K562 (cell line): ENCODE data around the gene LTA4H. TPM values are rescaled to one million over a fixed set of nuclear protein-coding genes. Genes with fewer than 3 reads are reported as not detected.

Source experiments
- ATAC-seq: fragments of 200-7000 bp; cut with Tn5 transposase; 3 replicates; pipeline ENCODE4 v1.9.1; 2020; ENCODE audit warnings: moderate library complexity
- BruUV-seq: library from RNA; stranded (reverse); fragments of 400-500 nt; replicated peaks from 2 replicates; lab custom pipeline; 2021; lab: Mats Ljungman, UMichigan
- CTCF ChIA-PET: fragments of 300-600 bp; formaldehyde crosslinking; extraction: SDS; loops from one replicate; lab custom pipeline; 2021; ENCODE audit warnings: low intra/inter-chr PET ratio; lab: Yijun Ruan, JAX
- POLR2A ChIA-PET: fragments of 300-600, 350-650 bp; sonication (Branson Sonifier 250); formaldehyde crosslinking; extraction: SDS; loops from one replicate; lab custom pipeline; 2021; ENCODE audit warnings: antibody characterized with exemption, inconsistent platforms; lab: Yijun Ruan, JAX
- DNase-seq, 4 experiments: peaks; one replicate each; pipeline versions ENCODE4 v3.0.0 to v3.0.0-alpha.2; 2011 to 2018; ENCODE audit warnings: low spot score in 3 of 4, mixed read lengths in 3 of 4; ENCODE audit errors: extremely low read depth in 1 of 4
- FAIRE-seq: peaks from 2 replicates; lab custom pipeline; 2011; peaks lifted over from hg19 to GRCh38; lab: Jason Lieb, UNC
- H2AFZ ChIP-seq: 2 replicates; pipeline ENCODE4 v1.6.0; 2011; ENCODE audit warnings: low read depth, low read length, control low read depth, inconsistent platforms
- H3K27ac ChIP-seq: fragments of 200-600 bp; 3 replicates; pipeline ENCODE4 v1.8.0; 2011; ENCODE audit warnings: low read depth, mild to moderate bottlenecking, control low read depth, inconsistent platforms, low read length, moderate library complexity, mixed read lengths; ENCODE audit errors: extremely low read depth
- H3K27me3 ChIP-seq, 2 experiments: fragments of 300-600 bp in 1 of 2; 2 replicates in 1 of 2; 3 replicates in 1 of 2; pipeline versions ENCODE4 v1.6.0 to v1.8.0; 2011; ENCODE audit warnings: inconsistent platforms in 2 of 2, low read length in 2 of 2, mild to moderate bottlenecking in 1 of 2, mixed read lengths in 1 of 2, moderate library complexity in 1 of 2; ENCODE audit not compliant: control insufficient read depth in 2 of 2, insufficient read depth in 2 of 2
- H3K36me3 ChIP-seq: fragments of 300-600 bp; 3 replicates; pipeline ENCODE4 v1.8.0; 2011; ENCODE audit warnings: mild to moderate bottlenecking, low read length, inconsistent platforms; ENCODE audit not compliant: control insufficient read depth, insufficient read depth
- H3K4me1 ChIP-seq, 2 experiments: fragments of 200-600 bp in 1 of 2; replicated peaks in 1 of 2; 2 replicates in 1 of 2; 3 replicates in 1 of 2; pipeline versions ENCODE4 v1.5.1 to v1.8.0; 2011; ENCODE audit warnings: inconsistent platforms in 2 of 2, low read length in 2 of 2, mild to moderate bottlenecking in 1 of 2, mixed read lengths in 1 of 2, moderate library complexity in 1 of 2; ENCODE audit not compliant: control insufficient read depth in 2 of 2, insufficient read depth in 2 of 2
- H3K4me2 ChIP-seq: 2 replicates; pipeline ENCODE4 v1.6.1; 2011; ENCODE audit warnings: low read length, control low read depth, inconsistent platforms, mixed read lengths; ENCODE audit not compliant: insufficient read depth
- H3K4me3 ChIP-seq: fragments of 200-600 bp; sonication (generic), shearing (Covaris generic); 2 replicates; pipeline ENCODE4 v1.5.1; 2016; ENCODE audit warnings: control low read depth, inconsistent platforms
- H3K79me2 ChIP-seq: fragments of 200-600 bp; 3 replicates; pipeline ENCODE4 v1.8.0; 2011; ENCODE audit warnings: low read length, inconsistent platforms; ENCODE audit not compliant: control insufficient read depth, insufficient read depth
- H3K9ac ChIP-seq, 2 experiments: 2 replicates each; pipeline versions ENCODE4 v1.6.0 to v1.6.1; 2011; ENCODE audit warnings: low read depth in 2 of 2, low read length in 2 of 2, control low read depth in 1 of 2, inconsistent platforms in 1 of 2, mild to moderate bottlenecking in 1 of 2, mixed read lengths in 1 of 2; ENCODE audit not compliant: insufficient read depth in 1 of 2
- H3K9me1 ChIP-seq: one replicate; pipeline ENCODE4 v1.6.0; 2011; ENCODE audit warnings: inconsistent platforms, mild to moderate bottlenecking, low read length, moderate library complexity; ENCODE audit not compliant: control insufficient read depth, insufficient read depth
- H3K9me3 ChIP-seq: replicated peaks from 2 replicates; pipeline ENCODE4 v1.5.1; 2011; ENCODE audit warnings: low read depth, low read length, inconsistent platforms; ENCODE audit not compliant: control insufficient read depth, insufficient read depth
- H4K20me1 ChIP-seq: replicated peaks from 2 replicates; pipeline ENCODE4 v1.6.1; 2011; ENCODE audit warnings: low read length, inconsistent platforms, mixed read lengths; ENCODE audit not compliant: control insufficient read depth, insufficient read depth
- CEBPG ChIP-seq, 3 experiments: fragments of 200-800 bp in 1 of 3; sonication (Bioruptor generic) in 1 of 3; sonication (generic) in 1 of 3; formaldehyde crosslinking in 1 of 3; IDR thresholded peaks in 2 of 3; conservative IDR thresholded peaks in 1 of 3; 2 replicates each; pipeline versions ENCODE4 v1.6.1 to v1.8.0; 2016 to 2022; ENCODE audit warnings: missing compliant biosample characterization in 2 of 3, missing genetic modification characterization in 2 of 3, mild to moderate bottlenecking in 1 of 3, missing genetic modification reagents in 1 of 3
- FOXA1 ChIP-seq: fragments of 450-650 bp; IDR thresholded peaks from 2 replicates; pipeline ENCODE4 v1.6.1; 2016; ENCODE audit warnings: mild to moderate bottlenecking, borderline replicate concordance
- NCOA4 ChIP-seq: fragments of 450-650 bp; IDR thresholded peaks from 2 replicates; pipeline ENCODE4 v1.6.1; 2018; ENCODE audit warnings: mild to moderate bottlenecking; ENCODE audit not compliant: partially characterized antibody
- NFYB ChIP-seq: IDR thresholded peaks from 2 replicates; pipeline ENCODE4 v1.6.1; 2011; ENCODE audit warnings: mild to moderate bottlenecking, moderate library complexity; ENCODE audit not compliant: insufficient read length; ENCODE audit errors: extremely low read depth
- SFPQ ChIP-seq: fragments of 200-400 bp; formaldehyde crosslinking; IDR thresholded peaks from 2 replicates; pipeline ENCODE4 v1.6.1; 2017; ENCODE audit warnings: mild to moderate bottlenecking, low read depth, low read length, moderate library complexity
- SMARCA5 ChIP-seq: fragments of 450-650 bp; IDR thresholded peaks from 2 replicates; pipeline ENCODE4 v1.6.1; 2016
- ZNF695 ChIP-seq: fragments of 450-650 bp; formaldehyde crosslinking; IDR thresholded peaks from 2 replicates; pipeline ENCODE4 v1.4.0; 2020; ENCODE audit warnings: mild to moderate bottlenecking, moderate library complexity
- WGBS: fragments of 100-300 bp; shearing (Covaris generic); methylation state at CpG from one replicate; pipeline ENCODE4 v1.1.6; 2016; ENCODE audit warnings: low coverage, mixed read lengths; ENCODE audit not compliant: insufficient coverage; ENCODE audit errors: missing lambda C conversion rate; 5-methylcytosine and 5-hydroxymethylcytosine counted together
- in situ Hi-C: fragments of 300-500 bp; cut with MboI; formaldehyde crosslinking; loops from 4 replicates; pipeline ENCODE4 v1.15.0; 2018; ENCODE audit warnings: inconsistent platforms, mixed read lengths
- intact Hi-C: fragments of 100-400 bp; cut with micrococcal nuclease; formaldehyde crosslinking; loops from 2 replicates; pipeline ENCODE4 v1.14.2; 2022
- polyA plus RNA-seq, 8 experiments: library from polyadenylated mRNA; depleted of rRNA in 4 of 8; stranded (reverse) in 5 of 8; unstranded in 3 of 8; fragments of >200 nt; fragmentation: Nextera tagmentation in 2 of 8; fragmentation: Illumina TruSeq in 1 of 8; extraction: Ambion mirVana in 2 of 8; extraction: Trizol in 1 of 8; gene quantifications; 2 replicates each; pipeline versions ENCODE4 v1.2.1 to v1.2.3, GENCODE V29; 2011 to 2014; ENCODE audit warnings: inconsistent platforms in 1 of 8, missing spikeins in 1 of 8
- total RNA-seq, 7 experiments: library from RNA; depleted of rRNA in 6 of 7; stranded (reverse); fragments of >200 nt in 6 of 7; fragmentation: Illumina TruSeq in 2 of 7; extraction: Trizol in 2 of 7; gene quantifications; 2 replicates each; pipeline versions ENCODE4 v1.2.1 to v1.2.3, GENCODE V29; 2011 to 2021; ENCODE audit warnings: low replicate concordance in 1 of 7

Gene LTA4H
- total and polyA plus RNA-seq, 9 of the 15 experiments (the other 6 are each of a cell fraction or from before 2014, with no cell fraction given): 25.2 to 58.1 (median 40.5) TPM

GRCh38 chr12:96056646-96057455 lies 21.5 kb upstream of the LTA4H start:
- BruUV-seq: no TSS peak
- in situ Hi-C loops (no loop called here), intact Hi-C loops (loop anchor here (5.0 kb wide), 1 partner anchor 140 kb away; no protein-coding TSS in a partner anchor)
- H3K79me2 ChIP-seq: no peaks in the 10 kb centered on the region
- no peaks in the 10 kb centered on the region for H3K27me3 ChIP-seq
- 11% methylated on average over 8 of the region's 8 CpGs for WGBS
- FAIRE-seq (no peak), DNase-seq (no peak), ATAC-seq (no peak)
- H3K9ac ChIP-seq: no peak overlapping the region
- no peaks in the 10 kb centered on the region for H3K36me3 ChIP-seq
- CTCF ChIA-PET: no interaction called here
- H3K4me3 ChIP-seq: no peak overlapping the region
- peak; percentile 40 for TF ChIP-seq NFYB
- no peak for TF ChIP-seq FOXA1
- no peak for TF ChIP-seq NCOA4
- no peak for TF ChIP-seq SFPQ
- no peak for TF ChIP-seq CEBPG (CRISPR knock-in tag; IDR thresholded peaks at IDR 0.05)
- TF ChIP-seq CEBPG (tag; conservative IDR thresholded peaks at IDR 0.05 in 1 of 2, IDR thresholded peaks at IDR 0.05 in 1 of 2): no peak
- no peak for TF ChIP-seq ZNF695
- no peak for TF ChIP-seq SMARCA5
- no peak overlapping the region for H2AFZ ChIP-seq
- no peak overlapping the region for H3K27ac ChIP-seq
- no peak overlapping the region for H3K4me2 ChIP-seq
- no peaks in the 10 kb centered on the region for H3K9me3 ChIP-seq
- no peaks in the 10 kb centered on the region for H3K9me1 ChIP-seq
- no peaks in the 10 kb centered on the region for H4K20me1 ChIP-seq
- POLR2A ChIA-PET: interaction anchor here (1.5 kb wide), 1 partner anchor 13 kb away, joined by 4 read pairs; no protein-coding TSS in a partner anchor
- no peaks in the 10 kb centered on the region for H3K4me1 ChIP-seq
